ENCODE measurements around the gene SAMD4A. TPM values are rescaled to one million over a fixed set of nuclear protein-coding genes. Genes with fewer than 3 reads are reported as not detected.

SAMD4A gene
- total RNA-seq, 4 donors from 2014 or later = 15.3 to 40.2 (median 22.3) TPM

DNA sequence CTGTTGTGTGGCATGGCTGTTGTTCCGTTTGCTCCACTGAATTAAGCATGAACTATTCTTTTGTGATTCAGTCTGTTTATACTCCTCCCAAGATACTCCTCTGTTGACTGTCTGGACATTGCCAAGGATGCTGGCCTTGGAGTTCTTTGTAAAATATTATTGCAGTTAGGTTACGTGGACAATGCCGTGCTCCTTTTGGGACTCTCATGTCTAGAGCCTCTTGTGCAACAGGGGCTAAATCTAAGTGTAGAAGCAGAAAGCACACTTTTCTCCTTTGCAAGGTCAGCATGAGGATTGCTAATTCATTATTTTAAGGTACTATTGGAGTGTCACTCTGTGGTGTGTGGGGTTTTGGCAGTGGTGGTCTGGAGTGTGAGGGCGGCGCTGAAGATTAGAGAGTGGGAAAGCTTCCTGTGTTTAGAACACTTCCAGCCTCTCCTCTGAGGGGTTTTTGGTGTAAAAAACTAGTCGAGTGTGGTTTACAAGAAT is 125.4 kb downstream of the SAMD4A start:
- Histone ChIP-seq H3K4me3 (no peak overlapping the region), H3K36me3 (no peaks in the 10 kb centered on the region), H3K4me1 (peaks cover 0 to 21% (median 0%) of the 10 kb centered on the region in 4 donors), H3K27ac (peak overlapping the region in 3 of 4 donors; percentile 31 to 36 (median 36)), H3K9me3 (no peaks in the 10 kb centered on the region), H3K27me3 (no peaks in the 10 kb centered on the region)
- TF ChIP-seq POLR2AphosphoS5 (IDR thresholded peaks at IDR 0.05) (no peak), EP300 (IDR thresholded peaks at IDR 0.05; ENCODE audit: low read depth) (no peak), POLR2A (IDR thresholded peaks at IDR 0.05) (no peak)
- TF ChIP-seq, protein P1, sequence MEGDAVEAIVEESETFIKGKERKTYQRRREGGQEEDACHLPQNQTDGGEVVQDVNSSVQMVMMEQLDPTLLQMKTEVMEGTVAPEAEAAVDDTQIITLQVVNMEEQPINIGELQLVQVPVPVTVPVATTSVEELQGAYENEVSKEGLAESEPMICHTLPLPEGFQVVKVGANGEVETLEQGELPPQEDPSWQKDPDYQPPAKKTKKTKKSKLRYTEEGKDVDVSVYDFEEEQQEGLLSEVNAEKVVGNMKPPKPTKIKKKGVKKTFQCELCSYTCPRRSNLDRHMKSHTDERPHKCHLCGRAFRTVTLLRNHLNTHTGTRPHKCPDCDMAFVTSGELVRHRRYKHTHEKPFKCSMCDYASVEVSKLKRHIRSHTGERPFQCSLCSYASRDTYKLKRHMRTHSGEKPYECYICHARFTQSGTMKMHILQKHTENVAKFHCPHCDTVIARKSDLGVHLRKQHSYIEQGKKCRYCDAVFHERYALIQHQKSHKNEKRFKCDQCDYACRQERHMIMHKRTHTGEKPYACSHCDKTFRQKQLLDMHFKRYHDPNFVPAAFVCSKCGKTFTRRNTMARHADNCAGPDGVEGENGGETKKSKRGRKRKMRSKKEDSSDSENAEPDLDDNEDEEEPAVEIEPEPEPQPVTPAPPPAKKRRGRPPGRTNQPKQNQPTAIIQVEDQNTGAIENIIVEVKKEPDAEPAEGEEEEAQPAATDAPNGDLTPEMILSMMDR (IDR thresholded peaks at IDR 0.05) = no peak
- in situ Hi-C loops (cut with MboI; ENCODE audit: low pct_ligation_motif_present in 1 of 4, low pct_unique_long_range_greater_than_20kb in 1 of 4, low sequenced_read_pairs in 3 of 4) (no loop called here), intact Hi-C loops (cut with DNase I; ENCODE audit: low total_unique reads) (loop anchor here (5.0 kb wide), 1 partner anchor 125 kb away; the partner anchor contains the start of gene SAMD4A)
- no peak for DNase-seq
- 79 to 83% methylated on average over 5 to 6 of the region's 6 CpGs for WGBS, 2 donors (ENCODE audit: low coverage in 1 of 2)

DNA sequence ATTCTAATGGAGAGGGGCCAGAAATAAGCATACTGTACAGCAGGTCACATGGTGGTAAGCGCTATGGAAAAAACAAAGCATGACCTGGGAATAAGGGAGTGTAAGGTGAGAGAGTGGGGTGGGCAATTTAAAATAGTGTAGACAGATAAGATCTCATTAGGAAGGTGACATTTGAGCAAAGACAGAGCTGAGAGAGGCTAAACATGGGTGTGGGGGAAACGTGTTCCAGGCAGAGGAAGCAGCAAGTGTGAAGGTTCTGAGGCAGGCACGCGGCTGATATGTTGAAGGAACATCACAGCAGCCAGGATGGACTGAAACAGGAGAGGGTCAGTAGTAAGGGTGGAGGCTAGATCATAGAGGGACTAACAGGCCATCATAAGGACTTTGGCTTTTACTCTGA is 126.8 kb downstream of the SAMD4A start:
- Histone ChIP-seq H3K27ac (no peak overlapping the region), H3K4me3 (no peak overlapping the region), H3K36me3 (no peaks in the 10 kb centered on the region), H3K9me3 (no peaks in the 10 kb centered on the region), H3K27me3 (no peaks in the 10 kb centered on the region), H3K4me1 (peaks cover 0 to 20% (median 5%) of the 10 kb centered on the region in 4 donors)
- in situ Hi-C loops (cut with MboI; ENCODE audit: low pct_ligation_motif_present in 1 of 4, low pct_unique_long_range_greater_than_20kb in 1 of 4, low sequenced_read_pairs in 3 of 4) = no loop called here
- DNase-seq = no peak
- intact Hi-C loops (cut with DNase I; ENCODE audit: low total_unique reads) = loop anchor here (5.0 kb wide), 1 partner anchor 126 kb away; the partner anchor contains the start of gene SAMD4A
- TF ChIP-seq, protein P1 (IDR thresholded peaks at IDR 0.05) = no peak
- TF ChIP-seq EP300 (IDR thresholded peaks at IDR 0.05; ENCODE audit: low read depth) = no peak
- no peak for TF ChIP-seq POLR2AphosphoS5 (IDR thresholded peaks at IDR 0.05)
- no peak for TF ChIP-seq POLR2A (IDR thresholded peaks at IDR 0.05)
- 81 to 97% methylated on average over 4 of the region's 4 CpGs for whole genome bisulfite sequencing, 2 donors (ENCODE audit: low coverage in 1 of 2)

DNA sequence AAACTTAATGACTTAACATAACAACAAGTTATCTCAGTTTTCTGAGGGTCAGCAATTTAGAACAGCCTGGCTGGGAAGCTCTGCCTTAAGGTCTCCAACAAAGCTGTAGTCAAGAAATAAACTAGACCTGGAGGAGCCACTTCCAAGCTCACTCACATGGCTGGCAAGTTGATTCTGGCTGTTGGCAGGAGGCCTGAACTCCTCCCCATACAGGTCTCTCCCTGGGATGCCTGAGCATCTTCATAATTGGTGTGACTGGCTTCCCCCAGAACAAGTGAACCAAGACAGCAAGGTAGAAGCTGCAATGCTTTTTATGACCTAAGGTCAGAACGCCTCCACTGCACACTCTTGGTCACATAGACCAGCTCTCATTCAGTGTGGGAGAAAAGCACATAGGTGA is 128.3 kb downstream of the SAMD4A start:
- in situ Hi-C loops (cut with MboI; ENCODE audit: low pct_ligation_motif_present in 1 of 4, low pct_unique_long_range_greater_than_20kb in 1 of 4, low sequenced_read_pairs in 3 of 4) (no loop called here), intact Hi-C loops (cut with DNase I; ENCODE audit: low total_unique reads) (no loop called here)
- no peak overlapping the region for H3K27ac ChIP-seq
- TF ChIP-seq, protein P1 (IDR thresholded peaks at IDR 0.05) = no peak
- TF ChIP-seq EP300 (IDR thresholded peaks at IDR 0.05; ENCODE audit: low read depth) (no peak), POLR2A (IDR thresholded peaks at IDR 0.05) (no peak), POLR2AphosphoS5 (IDR thresholded peaks at IDR 0.05) (no peak)
- WGBS, 2 donors (ENCODE audit: low coverage in 1 of 2) = 82% methylated on average over 1 of the region's 1 CpG; no CpG with 5 or more reads in 1 of the 2 donors
- H3K4me1 ChIP-seq = peaks cover 5 to 26% (median 8%) of the 10 kb centered on the region in 4 donors
- no peaks in the 10 kb centered on the region for H3K9me3 ChIP-seq
- H3K36me3 ChIP-seq = no peaks in the 10 kb centered on the region
- no peak overlapping the region for H3K4me3 ChIP-seq
- no peaks in the 10 kb centered on the region for H3K27me3 ChIP-seq
- no peak for DNase-seq

DNA sequence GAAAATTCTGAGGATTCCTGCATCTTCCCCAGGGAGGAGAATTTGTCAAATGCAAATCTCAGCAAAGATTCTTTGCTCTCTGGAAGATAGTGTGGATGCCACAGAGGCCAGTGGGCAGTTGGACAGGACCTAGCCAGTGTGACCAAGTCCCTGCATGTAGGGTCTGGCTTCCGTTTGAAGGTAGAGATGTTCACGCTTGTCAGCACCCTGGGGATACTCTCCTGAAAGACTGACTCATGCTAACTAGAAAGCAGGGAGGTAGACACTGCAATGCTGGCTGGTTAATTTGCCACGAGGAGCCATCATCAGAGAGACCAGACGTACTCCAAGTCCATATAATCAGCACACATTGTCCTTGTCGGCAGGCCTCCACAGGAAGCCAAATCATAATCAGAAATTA is 130.1 kb downstream of the SAMD4A start:
- DNase-seq = no peak
- intact Hi-C loops (cut with DNase I; ENCODE audit: low total_unique reads) = no loop called here
- H3K4me3 ChIP-seq = no peak overlapping the region
- peaks cover 5 to 23% (median 8%) of the 10 kb centered on the region in 4 donors for H3K4me1 ChIP-seq
- H3K36me3 ChIP-seq = no peaks in the 10 kb centered on the region
- TF ChIP-seq EP300 (IDR thresholded peaks at IDR 0.05; ENCODE audit: low read depth) (no peak), POLR2AphosphoS5 (IDR thresholded peaks at IDR 0.05) (no peak), POLR2A (IDR thresholded peaks at IDR 0.05) (no peak)
- TF ChIP-seq, protein P1 (IDR thresholded peaks at IDR 0.05) = no peak
- WGBS, 2 donors (ENCODE audit: low coverage in 1 of 2) = 85% methylated on average over 5 of the region's 5 CpGs; no CpG with 5 or more reads in 1 of the 2 donors
- peak overlapping the region in 3 of 4 donors; percentile 4 to 60 (median 26) for H3K27ac ChIP-seq
- H3K27me3 ChIP-seq = no peaks in the 10 kb centered on the region
- no peaks in the 10 kb centered on the region for H3K9me3 ChIP-seq
- in situ Hi-C loops (cut with MboI; ENCODE audit: low pct_ligation_motif_present in 1 of 4, low pct_unique_long_range_greater_than_20kb in 1 of 4, low sequenced_read_pairs in 3 of 4) = no loop called here

Measured in transverse colon (tissue), 4 donors.